Measurements from ENCODE around the gene MRPL9. TPM values are rescaled to one million over a fixed set of nuclear protein-coding genes. Genes with fewer than 3 reads are reported as not detected.

Gene MRPL9
- total RNA-seq, 1 experiment from 2014 or later = 137 TPM

DNA sequence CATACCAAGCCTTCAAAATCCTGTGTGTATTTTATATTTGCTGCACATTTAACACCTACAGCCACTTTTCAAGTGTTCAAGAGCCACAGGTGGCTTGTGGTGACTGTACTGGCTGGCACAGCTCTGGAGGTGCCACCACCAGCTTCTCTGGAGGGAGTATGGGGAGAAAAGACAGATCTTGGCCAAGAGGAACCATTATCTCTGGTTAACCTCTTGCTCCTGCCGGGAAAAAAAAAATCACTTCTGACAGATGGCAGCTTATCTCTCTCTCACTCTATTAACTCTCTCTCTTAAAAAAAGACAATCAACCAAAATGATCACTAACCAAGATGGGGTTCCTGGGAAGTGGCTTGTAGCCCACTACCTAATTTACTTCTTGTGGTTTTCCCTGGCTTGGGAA, 43.2 kb downstream of the MRPL9 start:
- in situ Hi-C loops (cut with HindIII; ENCODE audit: low pct_unique_long_range_greater_than_20kb, low sequenced_read_pairs) = no loop called here
- DNase-seq (ENCODE audit: low read depth, low spot score) = no peak

DNA sequence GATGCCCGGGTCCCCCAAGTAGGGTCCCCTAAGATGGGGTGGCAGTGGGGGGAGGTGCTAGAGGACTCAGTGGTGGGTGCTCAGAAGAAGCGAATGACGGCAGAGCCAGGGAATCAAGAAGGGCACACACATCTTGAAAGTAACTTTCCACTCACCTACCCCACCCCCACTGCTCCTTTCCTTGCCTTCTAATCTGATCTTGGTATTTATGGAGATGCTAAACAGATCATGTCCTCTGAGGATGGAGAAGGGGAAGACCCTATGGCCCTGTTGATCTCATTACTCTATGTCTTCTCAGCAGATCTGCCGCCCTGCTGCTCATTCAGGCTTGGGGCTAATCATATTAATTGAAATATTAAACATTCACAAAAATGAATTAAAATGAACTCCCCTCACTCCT, 44.6 kb downstream of the MRPL9 start:
- no peak for DNase-seq (ENCODE audit: low read depth, low spot score)
- in situ Hi-C loops (cut with HindIII; ENCODE audit: low pct_unique_long_range_greater_than_20kb, low sequenced_read_pairs) = no loop called here

DNA sequence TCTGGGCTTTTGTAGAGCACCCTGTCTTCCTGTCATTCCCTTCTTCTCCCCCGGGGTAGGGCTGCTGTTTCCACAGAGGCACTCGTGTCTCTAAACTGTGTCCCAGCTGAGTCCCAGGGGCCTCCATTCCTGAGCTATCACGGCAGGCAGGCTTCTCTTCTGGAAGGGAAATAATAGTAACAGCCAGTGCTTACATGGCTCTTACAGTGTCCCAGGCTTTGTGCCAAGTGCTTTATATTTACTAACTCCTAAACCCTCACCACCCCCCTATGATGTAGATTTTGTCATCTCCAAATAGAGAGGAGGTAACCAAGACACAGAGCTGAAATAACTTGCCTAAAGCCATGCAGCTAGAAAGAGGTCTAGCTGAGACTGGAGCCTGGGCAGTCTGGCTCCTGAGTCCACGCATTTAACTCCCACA, 45.3 kb downstream of the MRPL9 start:
- in situ Hi-C loops (cut with HindIII; ENCODE audit: low pct_unique_long_range_greater_than_20kb, low sequenced_read_pairs) = no loop called here
- no peak for DNase-seq (ENCODE audit: low read depth, low spot score)

DNA sequence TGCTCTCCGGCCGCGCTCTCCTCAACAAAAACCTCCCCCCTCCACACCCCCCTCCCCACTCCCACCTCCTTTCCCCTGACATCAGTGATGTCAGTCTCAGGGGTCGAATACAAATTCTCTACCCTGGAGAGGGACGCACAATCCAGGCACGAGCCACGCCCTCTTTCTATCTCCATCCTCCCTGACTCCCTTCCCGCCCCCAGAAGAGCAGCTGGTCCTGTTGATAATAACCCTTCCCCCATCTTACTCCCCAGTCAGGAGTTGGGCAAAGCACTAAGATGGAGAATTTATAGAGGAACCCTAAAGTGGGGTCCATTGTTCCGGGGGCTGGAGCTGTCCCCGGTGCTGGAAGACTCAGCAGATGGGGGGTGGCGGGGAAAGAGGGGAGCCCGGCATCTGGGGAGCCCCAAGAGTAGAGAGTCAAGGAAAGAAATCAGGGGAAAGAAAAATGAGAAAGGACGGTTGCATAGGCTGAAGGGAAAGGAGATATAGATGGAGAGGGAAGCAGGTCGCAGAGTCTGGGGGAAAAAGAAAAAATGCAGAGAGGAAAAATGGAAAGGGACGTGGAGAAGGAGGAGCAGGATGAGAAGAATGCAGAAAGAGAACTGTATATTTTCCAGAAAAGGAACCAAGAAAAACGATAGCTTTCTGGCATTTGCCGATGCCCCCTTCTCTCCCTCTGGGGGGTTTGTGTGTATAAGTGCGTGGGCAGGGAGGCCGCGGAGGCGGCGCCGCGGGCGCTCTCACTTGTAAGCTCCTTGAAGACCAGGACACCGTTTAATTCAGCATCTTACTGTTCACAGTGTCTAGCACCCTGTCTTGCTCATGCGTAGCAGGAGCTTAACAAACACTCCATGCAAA, 46.3 kb downstream of the MRPL9 start, which contains the start of gene CELF3:
CELF3 (minus strand) TSS at position 33 of the 861 bp plus-strand sequence. CDS start 783 bp downstream, outside the sequence.
- peak; percentile 28 for DNase-seq (ENCODE audit: low read depth, low spot score)
- in situ Hi-C loops (cut with HindIII; ENCODE audit: low pct_unique_long_range_greater_than_20kb, low sequenced_read_pairs) = no loop called here

DNA sequence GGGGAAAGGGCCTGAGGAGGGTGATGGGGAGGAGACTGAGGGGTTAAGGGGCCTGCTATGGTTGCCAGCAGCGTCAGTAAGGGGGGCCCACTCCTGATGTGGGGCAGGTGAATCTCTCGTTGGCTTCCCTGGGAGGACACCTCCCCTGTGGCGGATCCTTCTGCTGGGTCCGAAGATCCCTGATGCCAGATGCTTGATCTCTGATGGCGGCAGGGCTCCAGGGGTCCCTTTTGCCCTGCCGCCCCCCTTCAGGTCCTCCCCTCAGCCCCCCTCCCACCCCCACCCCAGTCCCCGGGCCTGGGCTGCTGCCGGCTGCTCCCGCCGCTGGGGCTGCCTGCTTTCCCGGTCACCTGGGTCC, 46.9 kb downstream of the MRPL9 start:
- in situ Hi-C loops (cut with HindIII; ENCODE audit: low pct_unique_long_range_greater_than_20kb, low sequenced_read_pairs) = no loop called here
- DNase-seq (ENCODE audit: low read depth, low spot score) = no peak

DNA sequence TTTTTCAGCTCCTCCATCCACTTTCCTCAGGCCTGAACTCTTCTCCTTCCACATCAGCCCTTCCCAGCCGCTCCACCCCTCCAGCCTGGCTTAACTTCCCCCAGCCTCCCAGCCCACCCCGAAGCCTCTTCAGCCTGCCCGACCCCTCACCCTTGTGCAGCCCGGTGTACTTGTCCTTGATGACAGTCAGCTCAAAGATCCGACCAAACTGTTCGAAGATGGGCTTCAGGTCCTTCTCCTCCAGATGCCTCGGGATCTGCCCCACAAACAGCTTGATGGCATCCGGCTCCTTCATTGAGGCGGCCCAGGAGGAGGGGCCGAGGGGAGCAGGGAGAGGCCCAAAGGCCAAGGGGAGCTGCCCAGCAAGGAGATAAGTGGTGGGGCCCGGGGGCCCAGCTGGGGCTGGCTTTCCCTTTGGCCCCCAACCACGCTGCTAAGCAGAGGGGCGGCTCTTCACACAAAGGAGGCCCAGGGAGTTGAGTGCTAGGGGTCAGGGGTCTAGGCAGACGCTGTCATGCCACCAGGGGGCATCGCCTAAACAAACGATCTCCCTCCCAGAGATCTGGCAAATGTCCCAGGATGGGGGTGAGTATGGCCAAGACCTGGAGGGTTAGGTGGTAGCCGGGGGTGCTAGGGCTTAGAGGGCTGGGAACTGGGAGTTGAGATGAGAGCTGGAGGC, 47.4 kb downstream of the MRPL9 start:
- peak; percentile 49 for DNase-seq (ENCODE audit: low read depth, low spot score)
- in situ Hi-C loops (cut with HindIII; ENCODE audit: low pct_unique_long_range_greater_than_20kb, low sequenced_read_pairs) = no loop called here

DNA sequence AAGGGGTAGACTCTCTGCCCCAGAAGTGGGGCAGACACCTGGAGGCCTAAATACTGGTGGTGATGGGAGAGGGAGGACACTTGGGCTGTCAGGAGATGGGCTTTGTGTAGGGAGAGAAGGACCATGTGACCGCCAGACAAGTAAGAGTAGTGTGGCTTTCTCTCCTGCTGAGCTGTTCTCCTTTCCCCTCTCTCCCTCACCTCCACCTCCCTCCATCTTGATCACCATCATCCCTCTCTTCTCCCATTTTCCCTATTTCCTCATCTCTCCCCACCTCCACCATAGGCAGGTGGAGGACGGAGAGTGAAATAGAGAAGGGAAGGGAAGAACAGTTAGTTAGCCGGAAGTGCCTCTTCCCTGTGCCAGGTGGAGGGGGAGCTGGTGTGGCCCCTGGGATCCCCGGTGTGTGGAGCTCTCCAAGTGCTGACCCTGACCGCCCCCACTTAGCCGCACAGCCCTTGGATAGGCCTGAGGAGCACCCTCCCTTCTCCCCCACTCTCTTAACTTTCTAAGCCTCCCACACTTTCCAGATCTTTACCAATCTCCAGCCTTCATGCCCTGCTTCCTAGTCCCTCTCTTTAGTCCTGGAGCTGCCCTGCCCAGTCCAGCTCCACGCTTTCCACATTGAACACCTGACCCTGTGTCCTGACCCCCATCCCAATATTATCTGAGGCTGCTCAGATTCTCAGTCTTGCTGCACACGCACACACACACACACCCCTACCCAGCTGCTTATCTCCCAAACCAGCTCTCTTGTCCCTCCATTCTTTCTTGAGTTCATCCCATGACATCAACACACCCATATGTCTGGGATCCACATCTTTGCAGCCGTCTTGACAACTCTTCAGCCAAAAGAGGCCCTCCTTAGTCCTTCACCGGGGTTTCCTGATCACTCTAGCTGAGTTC, 48.2 kb downstream of the MRPL9 start:
- DNase-seq (ENCODE audit: low read depth, low spot score) = no peak
- in situ Hi-C loops (cut with HindIII; ENCODE audit: low pct_unique_long_range_greater_than_20kb, low sequenced_read_pairs) = no loop called here

DNA sequence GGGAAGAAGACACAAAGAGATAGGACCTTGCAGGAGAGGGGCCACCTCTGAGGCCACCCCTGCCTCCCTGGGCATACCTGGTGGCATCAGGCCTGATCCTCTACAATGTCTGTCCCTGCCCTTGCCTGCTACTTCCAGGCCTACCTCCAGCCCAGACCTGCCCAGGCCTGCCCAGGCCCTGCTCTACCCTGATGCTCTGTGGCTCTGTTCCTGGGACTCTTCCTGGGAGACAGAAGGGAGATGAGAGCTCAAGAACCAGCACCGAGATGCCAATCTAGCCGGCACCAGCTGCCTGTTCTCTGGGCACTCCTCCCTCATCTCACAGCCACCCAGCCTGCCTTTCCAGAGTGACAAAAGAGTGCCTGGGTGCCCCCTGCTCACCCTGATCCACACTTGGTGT, 49.4 kb downstream of the MRPL9 start:
- in situ Hi-C loops (cut with HindIII; ENCODE audit: low pct_unique_long_range_greater_than_20kb, low sequenced_read_pairs) = no loop called here
- DNase-seq (ENCODE audit: low read depth, low spot score) = no peak

DNA sequence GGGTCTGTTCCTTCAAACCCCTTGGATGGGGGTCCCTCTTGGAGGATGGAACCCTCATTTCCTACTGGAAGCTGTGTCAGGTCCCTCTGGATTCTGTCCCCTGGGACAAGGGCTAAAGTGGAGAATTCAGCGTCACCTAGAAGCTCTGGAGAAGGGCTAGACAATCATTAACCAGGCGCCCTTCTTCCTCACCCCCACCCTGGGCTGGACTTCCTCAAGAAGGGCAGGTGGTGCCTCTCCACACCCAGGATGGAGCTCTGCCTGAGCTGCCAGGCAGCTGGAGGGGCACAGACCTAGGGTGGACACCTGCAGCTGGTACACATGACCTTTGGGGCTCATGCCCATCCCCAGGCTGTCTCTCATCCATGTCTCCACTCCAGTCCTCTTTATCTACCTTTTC, 50.3 kb downstream of the MRPL9 start:
- in situ Hi-C loops (cut with HindIII; ENCODE audit: low pct_unique_long_range_greater_than_20kb, low sequenced_read_pairs) = no loop called here
- no peak for DNase-seq (ENCODE audit: low read depth, low spot score)

DNA sequence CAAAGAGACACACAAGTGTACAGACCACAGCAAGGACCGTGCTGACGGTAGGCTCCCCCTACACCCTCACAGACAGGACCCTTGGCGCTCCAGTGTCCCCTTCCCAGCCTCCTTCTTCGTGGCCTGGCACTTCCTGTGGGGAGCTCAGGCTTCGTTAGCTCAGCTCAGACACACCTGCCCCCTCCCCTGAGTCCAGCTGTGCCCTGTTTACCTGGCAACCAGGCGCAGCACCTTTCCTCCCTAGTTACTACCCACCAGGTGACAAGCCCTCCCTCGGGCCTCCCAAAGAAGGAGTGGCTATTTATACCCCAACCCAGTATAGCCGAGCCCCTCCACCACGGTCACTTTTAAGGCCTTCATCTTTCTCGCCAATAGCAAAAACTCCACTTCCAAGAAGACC, 51.3 kb downstream of the MRPL9 start:
- in situ Hi-C loops (cut with HindIII; ENCODE audit: low pct_unique_long_range_greater_than_20kb, low sequenced_read_pairs) = no loop called here
- no peak for DNase-seq (ENCODE audit: low read depth, low spot score)

DNA sequence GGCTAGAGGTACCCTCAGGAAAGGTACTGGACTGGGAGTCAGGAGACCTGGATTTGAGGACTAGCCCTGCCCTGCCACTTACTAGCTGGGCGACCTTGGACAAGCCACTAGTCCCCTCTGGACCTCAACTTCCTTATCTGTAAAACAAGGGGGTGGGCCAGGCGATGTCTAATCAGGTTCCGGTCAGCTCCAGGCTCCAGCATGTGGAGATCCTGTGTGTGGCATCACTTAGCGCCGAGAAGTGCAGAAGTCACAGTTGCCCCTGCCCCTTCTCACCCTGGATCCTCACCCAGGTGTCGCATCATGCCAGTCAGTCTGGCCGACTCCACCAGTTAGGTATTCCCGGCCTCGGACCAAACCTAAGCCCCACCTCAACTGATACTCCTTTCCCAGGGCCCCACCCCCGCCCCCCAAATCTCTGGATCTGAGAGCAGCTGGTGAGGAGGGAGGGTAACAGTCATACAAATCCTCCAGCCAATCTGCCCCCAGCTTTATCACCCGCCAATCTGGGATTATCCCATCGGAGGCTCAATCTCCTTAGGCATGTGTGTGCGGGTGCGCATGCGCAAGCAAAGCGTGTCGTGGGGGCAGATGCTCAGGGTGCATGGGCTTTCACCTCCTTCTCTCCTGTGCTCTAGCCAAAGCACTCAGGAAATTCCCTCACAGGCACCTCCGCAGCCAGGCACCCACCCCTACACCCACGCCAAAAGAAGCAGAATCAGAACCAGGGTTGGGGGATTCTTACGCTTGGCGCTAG, 52.1 kb downstream of the MRPL9 start:
- in situ Hi-C loops (cut with HindIII; ENCODE audit: low pct_unique_long_range_greater_than_20kb, low sequenced_read_pairs) = no loop called here
- no peak for DNase-seq (ENCODE audit: low read depth, low spot score)

DNA sequence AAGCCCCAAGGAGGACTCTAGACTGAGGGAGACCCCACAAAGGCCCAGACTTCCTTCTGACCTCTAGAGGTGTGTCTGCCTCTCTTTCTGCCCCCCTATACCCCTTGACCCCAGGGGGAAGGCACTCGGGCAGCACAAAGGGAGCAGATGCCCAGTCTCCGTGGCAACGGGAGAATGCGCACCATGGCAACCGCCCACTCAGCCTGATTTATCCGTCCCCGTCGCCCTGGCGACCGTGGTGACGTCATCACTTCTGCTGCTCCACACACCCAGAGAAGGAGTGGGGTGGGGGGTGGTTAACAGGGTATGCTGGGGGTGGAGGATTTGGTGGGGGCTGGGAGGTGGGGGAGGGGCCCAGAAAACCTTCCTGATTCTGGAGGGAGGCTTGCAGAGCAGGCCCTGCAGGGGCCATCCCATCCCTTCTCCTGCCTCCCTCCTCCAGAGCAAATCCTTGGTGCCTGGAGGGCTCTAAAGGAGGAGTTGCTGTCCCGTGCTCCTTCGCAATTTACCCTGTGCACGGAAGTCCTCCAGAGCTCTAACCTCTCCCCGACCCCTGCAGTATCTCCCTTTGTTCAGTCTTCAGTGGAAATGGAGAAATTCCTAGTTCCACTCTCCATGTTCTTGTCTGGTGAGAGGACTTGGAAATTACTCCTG, 53.0 kb downstream of the MRPL9 start:
- DNase-seq (ENCODE audit: low read depth, low spot score) = peak; percentile 55
- in situ Hi-C loops (cut with HindIII; ENCODE audit: low pct_unique_long_range_greater_than_20kb, low sequenced_read_pairs) = no loop called here

Small RNA genes lying within 50 kb of the gene (small RNA-seq; reads per million reads assigned to genes)
- 0 reads per million in 2 experiments for gene RNU6-662P

Other genes with a start within 250 kb of the MRPL9 start
- 4.2 and 7.1 TPM in 2 replicates for gene TUFT1, start 223.2 kb downstream of the MRPL9 start, total RNA-seq (2014; rRNA removed; shearing (Covaris generic))
- gene SNX27, start 151.4 kb downstream of the MRPL9 start, total RNA-seq (2014; rRNA removed; shearing (Covaris generic)) = 30.4 and 31.9 TPM in 2 replicates
- not detected in 2 replicates for gene CELF3, start 46.7 kb downstream of the MRPL9 start, total RNA-seq (2014; rRNA removed; shearing (Covaris generic))
- gene RIIAD1, start 42.0 kb downstream of the MRPL9 start, total RNA-seq (2014; rRNA removed; shearing (Covaris generic)) = 0.85 TPM in 1 of 2 replicates, not detected in the other
- gene TDRKH, start 27.0 kb upstream of the MRPL9 start, total RNA-seq (2014; rRNA removed; shearing (Covaris generic)) = 7.7 and 10.9 TPM in 2 replicates
- not detected in 2 replicates for gene LINGO4, start 41.9 kb upstream of the MRPL9 start, total RNA-seq (2014; rRNA removed; shearing (Covaris generic))
- 0.03 TPM in 1 of 2 replicates, not detected in the other for gene RORC, start 68.3 kb upstream of the MRPL9 start, total RNA-seq (2014; rRNA removed; shearing (Covaris generic))
- 0.45 and 0.77 TPM in 2 replicates for gene C2CD4D, start 76.3 kb upstream of the MRPL9 start, total RNA-seq (2014; rRNA removed; shearing (Covaris generic))
- not detected in 2 replicates for gene THEM5, start 90.2 kb upstream of the MRPL9 start, total RNA-seq (2014; rRNA removed; shearing (Covaris generic))
- gene THEM4, start 146.0 kb upstream of the MRPL9 start, total RNA-seq (2014; rRNA removed; shearing (Covaris generic)) = 117 and 125 TPM in 2 replicates
- gene S100A10, start 230.4 kb upstream of the MRPL9 start, total RNA-seq (2014; rRNA removed; shearing (Covaris generic)) = 89.9 and 118 TPM in 2 replicates